GM12878 (cell line): ENCODE results near the gene JOSD2.

Experiments
- MAX ChIP-seq: IDR thresholded peaks from 2 replicates; pipeline ENCODE4 v1.6.1; 2012; ENCODE audit warnings: low read depth, low read length, improper control_type of control experiment
- MLLT1 ChIP-seq: fragments of 450-650 bp; IDR thresholded peaks from 2 replicates; pipeline ENCODE4 v1.6.1; 2016; ENCODE audit warnings: mild to moderate bottlenecking
- MYC ChIP-seq: IDR thresholded peaks from 2 replicates; pipeline ENCODE4 v1.6.1; 2011; ENCODE audit warnings: mild to moderate bottlenecking, low read length, moderate library complexity, inconsistent platforms; ENCODE audit not compliant: insufficient read depth, insufficient replicate concordance, insufficient read length, severe bottlenecking
- POLR2A ChIP-seq: IDR thresholded peaks from 2 replicates; pipeline ENCODE4 v1.6.1; 2011; ENCODE audit warnings: low read depth, mild to moderate bottlenecking, low read length
- SRF ChIP-seq, 2 experiments: IDR thresholded peaks; 2 replicates each; pipeline ENCODE4 v1.6.1; 2011; ENCODE audit warnings: low read depth in 2 of 2, low read length in 2 of 2, mild to moderate bottlenecking in 1 of 2, moderate library complexity in 1 of 2
- TF ChIP-seq, protein P1 (sequence below), 3 experiments: IDR thresholded peaks in 2 of 3; conservative IDR thresholded peaks in 1 of 3; 2 replicates each; pipeline ENCODE4 v1.5.1; 2011; ENCODE audit warnings: low read depth in 3 of 3, low read length in 3 of 3, mild to moderate bottlenecking in 3 of 3, control low read depth in 2 of 3, moderate library complexity in 2 of 3, inconsistent platforms in 1 of 3, mixed read lengths in 1 of 3; ENCODE audit not compliant: control insufficient read depth in 2 of 3, insufficient read depth in 1 of 3; ENCODE audit errors: extremely low read depth in 1 of 3
- TF ChIP-seq, protein P2 (sequence below): fragments of 450-650 bp; formaldehyde crosslinking; IDR thresholded peaks from 2 replicates; pipeline ENCODE4 v1.4.0; 2020; ENCODE audit warnings: mild to moderate bottlenecking, moderate library complexity
- TF ChIP-seq, protein P3 (sequence below): fragments of 450-650 bp; conservative IDR thresholded peaks from 2 replicates; pipeline ENCODE4 v1.6.1; 2017; ENCODE audit warnings: mild to moderate bottlenecking, moderate library complexity

DNA sequence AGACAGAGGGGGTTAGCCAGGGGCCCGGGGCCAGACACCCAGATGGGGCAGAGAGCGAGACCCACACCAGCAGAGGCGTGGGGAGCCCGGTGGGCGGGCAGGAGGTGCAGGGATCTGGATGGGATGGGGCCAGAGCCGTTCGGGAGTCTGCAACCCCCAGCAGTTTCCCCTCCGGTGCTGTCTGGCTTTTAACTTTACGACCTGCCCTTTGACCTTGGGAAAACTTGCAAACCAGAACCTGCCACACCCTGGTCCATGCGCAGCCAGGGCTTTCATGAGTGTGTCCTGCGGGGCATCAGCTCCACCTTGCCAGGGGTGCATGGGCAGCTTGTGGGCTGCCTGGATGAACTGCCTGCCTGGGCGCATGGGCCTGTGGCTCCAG lies 9.8 kb downstream of the JOSD2 start:
- TF ChIP-seq MAX, result no peak
- TF ChIP-seq, protein P1, sequence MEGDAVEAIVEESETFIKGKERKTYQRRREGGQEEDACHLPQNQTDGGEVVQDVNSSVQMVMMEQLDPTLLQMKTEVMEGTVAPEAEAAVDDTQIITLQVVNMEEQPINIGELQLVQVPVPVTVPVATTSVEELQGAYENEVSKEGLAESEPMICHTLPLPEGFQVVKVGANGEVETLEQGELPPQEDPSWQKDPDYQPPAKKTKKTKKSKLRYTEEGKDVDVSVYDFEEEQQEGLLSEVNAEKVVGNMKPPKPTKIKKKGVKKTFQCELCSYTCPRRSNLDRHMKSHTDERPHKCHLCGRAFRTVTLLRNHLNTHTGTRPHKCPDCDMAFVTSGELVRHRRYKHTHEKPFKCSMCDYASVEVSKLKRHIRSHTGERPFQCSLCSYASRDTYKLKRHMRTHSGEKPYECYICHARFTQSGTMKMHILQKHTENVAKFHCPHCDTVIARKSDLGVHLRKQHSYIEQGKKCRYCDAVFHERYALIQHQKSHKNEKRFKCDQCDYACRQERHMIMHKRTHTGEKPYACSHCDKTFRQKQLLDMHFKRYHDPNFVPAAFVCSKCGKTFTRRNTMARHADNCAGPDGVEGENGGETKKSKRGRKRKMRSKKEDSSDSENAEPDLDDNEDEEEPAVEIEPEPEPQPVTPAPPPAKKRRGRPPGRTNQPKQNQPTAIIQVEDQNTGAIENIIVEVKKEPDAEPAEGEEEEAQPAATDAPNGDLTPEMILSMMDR (IDR thresholded peaks at IDR 0.05 in 2 of 3, conservative IDR thresholded peaks at IDR 0.05 in 1 of 3; ENCODE audit: control insufficient read depth in 2 of 3, extremely low read depth in 1 of 3, insufficient read depth in 1 of 3, low read depth in 3 of 3, low read length in 3 of 3), result no peak
- TF ChIP-seq SRF (IDR thresholded peaks at IDR 0.05; ENCODE audit: low read depth in 2 of 2, low read length in 2 of 2), result no peak
- TF ChIP-seq POLR2A, result no peak
- TF ChIP-seq, protein P2, sequence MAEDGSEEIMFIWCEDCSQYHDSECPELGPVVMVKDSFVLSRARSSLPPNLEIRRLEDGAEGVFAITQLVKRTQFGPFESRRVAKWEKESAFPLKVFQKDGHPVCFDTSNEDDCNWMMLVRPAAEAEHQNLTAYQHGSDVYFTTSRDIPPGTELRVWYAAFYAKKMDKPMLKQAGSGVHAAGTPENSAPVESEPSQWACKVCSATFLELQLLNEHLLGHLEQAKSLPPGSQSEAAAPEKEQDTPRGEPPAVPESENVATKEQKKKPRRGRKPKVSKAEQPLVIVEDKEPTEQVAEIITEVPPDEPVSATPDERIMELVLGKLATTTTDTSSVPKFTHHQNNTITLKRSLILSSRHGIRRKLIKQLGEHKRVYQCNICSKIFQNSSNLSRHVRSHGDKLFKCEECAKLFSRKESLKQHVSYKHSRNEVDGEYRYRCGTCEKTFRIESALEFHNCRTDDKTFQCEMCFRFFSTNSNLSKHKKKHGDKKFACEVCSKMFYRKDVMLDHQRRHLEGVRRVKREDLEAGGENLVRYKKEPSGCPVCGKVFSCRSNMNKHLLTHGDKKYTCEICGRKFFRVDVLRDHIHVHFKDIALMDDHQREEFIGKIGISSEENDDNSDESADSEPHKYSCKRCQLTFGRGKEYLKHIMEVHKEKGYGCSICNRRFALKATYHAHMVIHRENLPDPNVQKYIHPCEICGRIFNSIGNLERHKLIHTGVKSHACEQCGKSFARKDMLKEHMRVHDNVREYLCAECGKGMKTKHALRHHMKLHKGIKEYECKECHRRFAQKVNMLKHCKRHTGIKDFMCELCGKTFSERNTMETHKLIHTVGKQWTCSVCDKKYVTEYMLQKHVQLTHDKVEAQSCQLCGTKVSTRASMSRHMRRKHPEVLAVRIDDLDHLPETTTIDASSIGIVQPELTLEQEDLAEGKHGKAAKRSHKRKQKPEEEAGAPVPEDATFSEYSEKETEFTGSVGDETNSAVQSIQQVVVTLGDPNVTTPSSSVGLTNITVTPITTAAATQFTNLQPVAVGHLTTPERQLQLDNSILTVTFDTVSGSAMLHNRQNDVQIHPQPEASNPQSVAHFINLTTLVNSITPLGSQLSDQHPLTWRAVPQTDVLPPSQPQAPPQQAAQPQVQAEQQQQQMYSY (CRISPR knock-in tag), result no peak
- TF ChIP-seq MYC, result no peak
- TF ChIP-seq, protein P3, sequence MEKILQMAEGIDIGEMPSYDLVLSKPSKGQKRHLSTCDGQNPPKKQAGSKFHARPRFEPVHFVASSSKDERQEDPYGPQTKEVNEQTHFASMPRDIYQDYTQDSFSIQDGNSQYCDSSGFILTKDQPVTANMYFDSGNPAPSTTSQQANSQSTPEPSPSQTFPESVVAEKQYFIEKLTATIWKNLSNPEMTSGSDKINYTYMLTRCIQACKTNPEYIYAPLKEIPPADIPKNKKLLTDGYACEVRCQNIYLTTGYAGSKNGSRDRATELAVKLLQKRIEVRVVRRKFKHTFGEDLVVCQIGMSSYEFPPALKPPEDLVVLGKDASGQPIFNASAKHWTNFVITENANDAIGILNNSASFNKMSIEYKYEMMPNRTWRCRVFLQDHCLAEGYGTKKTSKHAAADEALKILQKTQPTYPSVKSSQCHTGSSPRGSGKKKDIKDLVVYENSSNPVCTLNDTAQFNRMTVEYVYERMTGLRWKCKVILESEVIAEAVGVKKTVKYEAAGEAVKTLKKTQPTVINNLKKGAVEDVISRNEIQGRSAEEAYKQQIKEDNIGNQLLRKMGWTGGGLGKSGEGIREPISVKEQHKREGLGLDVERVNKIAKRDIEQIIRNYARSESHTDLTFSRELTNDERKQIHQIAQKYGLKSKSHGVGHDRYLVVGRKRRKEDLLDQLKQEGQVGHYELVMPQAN, result no peak
- TF ChIP-seq MLLT1, result no peak
